ENCODE data around the gene IL20RB.

GRCh38 chr3:137052298-137052697, 94.5 kb downstream of the IL20RB start:
- no peak for TF ChIP-seq EZH2phosphoT487 (IDR thresholded peaks at IDR 0.05; ENCODE audit: insufficient read depth, low read depth)
- no peak for TF ChIP-seq EZH2 (IDR thresholded peaks at IDR 0.05; ENCODE audit: insufficient read depth, poor library complexity, severe bottlenecking)

All from GM23248 (cell line).